ENCODE results near the gene TEX19.
"Not testable (repeated sequence)": the region's sequence is repeated elsewhere in the genome, so short reads cannot be mapped to it uniquely, and the experiment has no call there.

The TEX19 gene

GRCh38 chr17:82356845-82357355 is 2.1 kb upstream of the TEX19 start:
- DNase-seq (ENCODE audit: low read depth): no peak

DNA sequence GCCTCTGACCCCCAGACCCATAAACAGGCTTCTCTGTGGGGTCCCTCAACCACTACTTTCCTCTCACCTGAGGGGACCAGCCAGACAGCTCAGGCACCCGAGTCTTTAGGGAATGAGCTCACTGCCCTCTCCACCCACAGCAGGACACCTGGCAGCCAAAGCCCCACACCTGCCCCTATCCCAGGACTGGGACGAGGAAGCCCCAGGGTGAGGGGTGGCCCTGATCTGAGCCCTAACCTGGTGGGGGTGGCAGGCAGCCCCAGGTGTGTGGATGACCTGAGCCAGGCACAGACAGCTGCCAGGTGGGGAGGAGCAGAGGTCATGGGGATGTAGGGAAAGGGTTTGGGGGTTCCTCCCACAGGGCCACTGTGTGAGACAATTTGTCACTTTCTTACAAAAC is 1.7 kb upstream of the TEX19 start:
- no peak for DNase-seq (ENCODE audit: low read depth)

DNA sequence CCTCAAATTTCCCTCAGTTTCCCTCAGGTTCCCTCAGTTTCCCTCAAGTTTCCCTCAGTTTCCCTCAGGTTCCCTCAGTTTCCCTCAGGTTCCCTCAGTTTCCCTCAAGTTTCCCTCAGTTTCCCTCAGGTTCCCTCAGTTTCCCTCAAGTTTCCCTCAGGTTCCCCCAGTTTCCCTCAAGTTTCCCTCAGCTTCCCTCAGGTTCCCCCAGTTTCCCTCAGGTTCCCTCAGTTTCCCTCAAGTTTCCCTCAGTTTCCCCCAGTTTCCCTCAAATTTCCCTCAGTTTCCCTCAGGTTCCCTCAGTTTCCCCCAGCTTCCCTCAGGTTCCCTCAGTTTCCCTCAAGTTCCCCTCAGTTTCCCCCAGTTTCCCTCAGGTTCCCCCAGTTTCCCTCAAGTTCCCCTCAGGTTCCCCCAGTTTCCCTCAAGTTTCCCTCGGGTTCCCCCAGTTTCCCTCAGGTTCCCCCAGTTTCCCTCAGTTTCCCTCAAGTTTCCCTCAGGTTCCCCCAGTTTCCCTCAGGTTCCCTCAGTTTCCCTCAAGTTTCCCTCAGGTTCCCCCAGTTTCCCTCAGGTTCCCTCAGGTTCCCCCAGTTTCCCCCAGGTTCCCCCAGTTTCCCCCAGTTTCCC is 516 bp downstream of the TEX19 start:
- DNase-seq (ENCODE audit: low read depth): not testable (repeated sequence)

- no peak for DNase-seq (ENCODE audit: low read depth)
Observed at GRCh38 chr17:82361885-82362633, 3.0 kb downstream of the TEX19 start.

- DNase-seq (ENCODE audit: low read depth): no peak
Observed at GRCh38 chr17:82365606-82366295, 6.7 kb downstream of the TEX19 start.

DNA sequence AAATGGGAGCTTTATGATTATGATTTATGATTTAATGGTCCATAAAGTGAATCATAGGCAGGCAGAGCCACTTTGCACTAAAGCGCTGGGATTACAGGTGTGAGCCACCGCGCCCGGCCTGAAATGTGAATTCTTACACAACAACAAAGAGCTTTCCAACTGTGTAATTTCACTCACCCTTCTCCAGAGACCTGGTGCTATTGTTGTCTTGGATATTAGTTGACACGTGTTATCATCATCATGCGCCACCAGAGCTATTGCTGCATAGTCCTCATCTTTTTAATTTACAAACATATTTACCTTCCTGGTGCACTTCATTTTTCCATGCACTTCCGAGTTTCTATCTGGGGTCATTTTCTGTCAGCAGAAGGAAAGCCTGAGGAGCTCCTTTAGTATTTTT is 7.7 kb downstream of the TEX19 start:
- DNase-seq (ENCODE audit: low read depth): no peak

- no peak for DNase-seq (ENCODE audit: low read depth)
Observed at GRCh38 chr17:82367724-82368524, 8.9 kb downstream of the TEX19 start.

GRCh38 chr17:82369211-82369610 is 10.2 kb downstream of the TEX19 start:
- no peak for DNase-seq (ENCODE audit: low read depth)

- no peak for DNase-seq (ENCODE audit: low read depth)
Observed at GRCh38 chr17:82370471-82371332, 11.7 kb downstream of the TEX19 start.

DNA sequence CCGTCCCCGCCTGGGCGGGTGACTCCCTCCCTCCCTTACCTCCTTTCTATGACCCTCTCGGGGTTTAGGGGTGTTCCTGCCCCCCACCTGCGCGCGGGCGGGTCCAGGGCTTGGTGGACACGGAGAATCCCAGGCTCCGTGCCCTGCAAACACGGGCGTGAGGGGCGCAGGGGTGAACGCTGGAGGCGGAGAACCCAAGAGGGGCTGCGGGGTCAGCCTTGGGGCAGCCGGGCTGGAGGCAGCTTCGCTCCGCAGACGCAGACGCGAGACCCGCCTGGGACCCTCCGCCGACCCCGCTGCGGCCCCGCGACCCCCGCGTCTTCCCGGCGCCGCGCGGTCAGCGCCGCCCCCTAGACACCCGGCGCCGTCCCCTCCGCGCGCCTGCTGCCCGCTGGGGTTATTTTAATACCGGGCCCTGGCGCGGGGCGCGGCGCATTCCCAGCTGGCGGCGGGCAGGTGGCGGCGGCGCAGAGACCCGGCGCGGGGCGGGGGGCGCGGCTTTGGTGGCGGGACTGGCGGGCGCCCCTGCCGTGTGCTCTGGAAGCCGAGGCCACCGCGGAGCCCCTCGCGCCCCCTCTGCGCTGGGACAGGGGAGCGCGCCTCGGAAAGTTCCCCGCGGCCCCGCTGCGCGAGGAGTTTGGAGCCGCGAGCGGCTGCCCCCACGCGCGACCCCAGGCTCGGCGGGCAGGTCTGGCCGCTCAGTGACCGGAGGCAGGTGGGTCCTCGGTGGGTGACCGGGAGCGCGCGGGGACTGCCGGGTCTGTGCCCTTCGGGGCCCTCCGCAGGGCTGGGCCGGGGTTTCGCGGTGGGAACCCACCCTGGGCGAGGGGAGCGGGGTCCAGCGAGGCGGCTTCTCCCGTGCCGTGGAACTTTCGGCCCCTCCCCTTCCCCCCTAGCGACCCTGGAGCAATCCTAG is 12.5 kb downstream of the TEX19 start, which contains the start of gene UTS2R:
TSS of gene UTS2R (plus strand) at position 433 of the 916 bp plus-strand sequence. CDS start 2,560 bp downstream, outside the sequence.
- no peak for DNase-seq (ENCODE audit: low read depth)

- DNase-seq (ENCODE audit: low read depth): no peak
Observed at GRCh38 chr17:82372249-82373071, 13.4 kb downstream of the TEX19 start.

DNA sequence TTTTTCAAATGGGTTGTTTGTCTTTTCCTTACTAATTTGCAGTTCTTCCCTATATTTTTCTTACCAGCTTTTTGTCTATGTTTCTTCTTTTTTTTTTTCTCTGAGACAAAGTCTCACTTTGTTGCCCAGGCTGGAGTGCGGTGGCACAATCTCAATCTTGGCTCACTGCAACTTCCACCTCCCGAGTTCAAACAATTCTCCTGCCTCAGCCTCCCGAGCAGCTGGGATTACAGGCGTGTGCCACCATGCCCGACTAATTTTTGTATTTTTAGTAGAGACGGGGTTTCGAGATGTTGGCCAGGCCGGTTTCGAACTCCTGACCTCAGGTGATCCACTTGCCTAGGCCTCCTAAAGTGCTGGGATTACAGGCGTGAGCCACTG is 14.0 kb downstream of the TEX19 start:
- DNase-seq (ENCODE audit: low read depth): not testable (repeated sequence)

DNA sequence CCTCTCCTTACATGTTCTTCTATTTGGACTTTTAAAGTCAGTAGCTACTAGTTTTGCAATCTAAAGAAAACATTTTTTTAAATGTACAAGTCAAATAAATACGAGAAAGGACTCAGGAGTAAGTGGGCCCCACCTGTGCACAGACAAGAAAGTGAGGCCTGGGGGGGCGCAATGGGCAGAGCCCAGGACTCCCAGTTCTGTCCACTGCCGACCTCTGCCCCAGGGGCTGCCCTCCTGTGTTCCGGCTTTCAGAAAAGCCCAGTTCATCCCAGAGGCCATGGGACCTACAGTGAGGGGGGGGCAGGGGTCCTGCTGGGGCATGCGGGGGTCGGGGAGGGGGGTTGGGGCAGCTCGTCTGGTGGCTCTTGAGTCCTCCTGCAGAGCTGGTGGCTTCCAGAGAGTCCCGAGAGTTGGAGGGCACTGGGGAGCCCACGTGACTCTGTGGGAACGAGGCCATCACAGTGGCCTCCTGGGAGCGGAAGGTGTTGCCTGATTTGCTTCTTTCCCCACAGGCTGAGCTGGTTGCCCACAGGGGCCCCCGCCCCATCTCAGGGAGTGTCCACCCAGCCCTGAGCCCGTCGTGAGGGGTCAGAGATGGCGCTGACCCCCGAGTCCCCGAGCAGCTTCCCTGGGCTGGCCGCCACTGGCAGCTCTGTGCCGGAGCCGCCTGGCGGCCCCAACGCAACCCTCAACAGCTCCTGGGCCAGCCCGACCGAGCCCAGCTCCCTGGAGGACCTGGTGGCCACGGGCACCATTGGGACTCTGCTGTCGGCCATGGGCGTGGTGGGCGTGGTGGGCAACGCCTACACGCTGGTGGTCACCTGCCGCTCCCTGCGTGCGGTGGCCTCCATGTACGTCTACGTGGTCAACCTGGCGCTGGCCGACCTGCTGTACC is 14.9 kb downstream of the TEX19 start:
- DNase-seq (ENCODE audit: low read depth): no peak

- DNase-seq (ENCODE audit: low read depth): no peak
Observed at GRCh38 chr17:82374626-82375331, 15.7 kb downstream of the TEX19 start.

GRCh38 chr17:82375359-82376041 is 16.5 kb downstream of the TEX19 start:
- DNase-seq (ENCODE audit: low read depth): no peak

DNA sequence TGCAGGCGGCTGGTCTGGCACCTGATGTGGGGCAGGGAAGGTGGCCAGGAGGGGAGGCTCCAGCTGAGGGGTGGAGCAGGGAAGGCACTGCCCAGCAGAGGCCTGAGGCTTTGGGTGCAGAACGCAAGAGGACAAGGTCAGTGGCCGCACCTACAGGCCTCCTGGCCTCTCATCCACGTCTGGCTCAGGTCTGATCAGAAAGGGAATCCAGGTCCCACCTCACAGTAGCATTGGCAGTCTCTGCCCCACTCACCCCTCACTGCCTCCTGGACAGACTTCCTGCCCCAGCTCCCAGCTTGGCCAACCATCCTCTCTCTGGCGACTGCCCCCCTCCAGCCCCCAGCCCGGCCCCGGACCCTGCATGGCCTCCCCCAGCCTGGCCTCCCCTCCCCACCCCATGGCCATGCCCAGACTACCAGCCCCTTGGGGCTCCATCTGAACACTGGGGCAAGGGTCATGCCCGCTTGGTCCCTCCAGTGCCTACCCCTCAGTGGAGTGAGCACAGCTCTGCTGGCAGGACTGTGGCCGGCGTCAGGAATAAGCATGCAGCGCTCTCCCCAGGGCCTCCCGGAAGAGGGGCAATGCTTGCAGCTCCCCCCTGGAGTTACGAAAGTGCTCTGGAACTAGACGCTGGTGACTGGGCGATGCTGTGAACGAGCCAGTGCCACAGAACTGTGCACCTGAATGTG is 17.1 kb downstream of the TEX19 start:
- no peak for DNase-seq (ENCODE audit: low read depth)

All from activated gamma-delta T cell treated with anti-CD3 and anti-CD28 coated beads, Interleukin-2, amount 50 U/mL, for 16 hours (primary cell).